NCI-H1048 (cell line): ENCODE results near the gene LRP1.

Experiments used
- DNase-seq: peaks from one replicate; lab custom pipeline; 2025; lab: John Stamatoyannopoulos, UW

Gene LRP1

DNA sequence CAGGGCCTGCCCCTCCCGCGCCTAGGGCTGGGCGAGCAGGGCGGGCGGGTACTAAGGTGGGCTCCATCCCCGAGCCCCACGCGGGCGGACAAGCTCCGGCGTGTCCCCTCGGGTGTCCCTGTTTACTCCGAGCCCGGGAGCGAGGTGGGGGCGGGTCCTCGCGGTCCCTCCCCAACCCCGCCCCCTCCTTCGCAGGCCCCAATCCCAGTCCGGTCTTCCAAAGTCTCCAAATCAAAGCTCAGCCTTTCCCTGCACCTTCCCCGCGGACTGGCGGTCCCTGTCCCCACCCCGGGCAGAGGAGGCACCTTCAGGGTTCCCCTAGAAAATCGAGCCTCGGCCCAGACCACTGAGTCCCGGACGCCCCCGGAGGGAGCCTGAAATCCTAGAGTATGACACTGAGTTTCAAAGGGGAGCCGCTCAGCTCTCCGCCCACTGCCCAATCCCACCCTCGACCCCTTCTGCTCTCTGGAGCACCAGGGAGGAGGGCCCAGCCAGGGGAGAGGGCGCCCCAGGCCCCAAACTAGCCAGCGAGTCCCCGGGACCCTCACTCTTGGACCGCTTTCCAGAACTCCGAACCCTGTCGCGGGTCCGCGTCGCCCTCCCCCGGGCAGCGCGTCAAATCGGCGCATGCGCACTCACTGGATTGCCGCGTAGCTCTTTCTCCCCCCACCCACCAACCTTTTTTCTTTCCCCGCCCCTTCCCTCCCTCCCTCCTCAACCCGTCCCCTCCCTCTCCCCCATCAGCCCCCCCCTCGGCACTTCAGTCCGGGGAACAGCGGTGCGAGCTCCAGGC lies at the start of gene LRP1:
TSS of gene LRP1 (plus strand) at position 758 of the 793 bp plus-strand sequence. CDS start 482 bp downstream, outside the sequence.
- no peak for DNase-seq

DNA sequence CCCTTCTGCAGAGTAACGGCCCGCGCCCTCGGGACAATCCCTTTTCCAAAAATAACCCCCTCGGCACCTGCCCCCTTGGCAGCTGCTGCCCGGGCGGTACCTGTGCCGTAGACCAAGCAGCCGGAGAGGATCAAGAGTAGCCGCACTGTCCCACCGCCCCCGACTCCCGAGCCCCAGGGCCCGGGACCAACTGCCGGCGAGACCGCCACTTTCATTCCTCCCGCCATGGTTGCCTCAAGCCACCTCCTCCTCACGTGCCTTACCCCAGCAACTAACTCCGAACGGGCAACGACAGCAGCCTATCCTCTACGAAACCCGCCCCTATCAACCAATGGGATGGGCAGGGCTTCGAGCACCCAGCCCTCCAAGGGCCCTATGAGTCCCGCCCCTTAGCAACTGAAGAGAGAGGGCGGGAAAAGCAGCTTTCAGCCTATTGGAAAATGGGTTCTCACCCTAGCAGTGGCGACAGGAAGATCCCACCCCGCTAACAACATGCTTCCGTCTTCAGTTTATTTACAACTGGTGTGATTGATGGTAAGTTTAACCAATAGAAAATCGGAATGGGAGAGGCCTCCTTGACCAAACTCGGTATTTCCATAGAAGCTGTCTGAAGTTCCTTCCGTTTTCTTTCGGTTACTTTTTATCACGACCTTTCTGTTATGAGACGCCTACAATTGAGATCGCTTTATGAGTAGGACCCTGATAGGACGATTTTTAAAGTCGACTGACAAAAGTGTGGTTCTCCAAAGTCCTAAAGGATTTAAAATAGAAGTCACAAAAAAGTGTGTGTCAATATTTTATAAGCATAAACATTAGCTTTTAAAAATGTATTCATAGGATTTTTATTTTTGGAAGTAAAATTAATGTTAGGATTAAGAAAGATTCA lies 49.5 kb upstream of the LRP1 start, which contains the start of gene NEMP1:
TSS of gene NEMP1 (minus strand) at position 273 of the 886 bp plus-strand sequence. CDS start at position 227, 46 bp downstream.
- peak; percentile 97 for DNase-seq

DNA sequence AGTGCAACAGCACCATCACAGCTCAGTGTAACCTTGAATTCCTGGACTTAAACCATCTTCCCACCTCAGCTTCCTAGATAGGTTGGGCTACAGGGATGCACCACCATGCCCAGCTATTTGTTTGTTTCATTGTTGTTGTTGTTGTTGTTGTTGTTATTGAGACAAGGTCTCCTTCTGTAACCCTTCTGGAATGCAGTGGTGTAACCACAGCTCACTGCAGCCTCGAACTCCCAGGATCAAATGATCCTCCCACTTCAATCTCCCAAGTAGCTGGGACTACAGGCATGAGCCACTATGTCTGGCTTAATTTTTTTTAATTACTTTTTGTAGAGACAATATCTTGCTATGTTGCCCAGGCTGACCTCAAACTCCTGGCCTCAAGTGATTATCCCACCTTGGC lies 48.5 kb upstream of the LRP1 start:
- no peak for DNase-seq

DNA sequence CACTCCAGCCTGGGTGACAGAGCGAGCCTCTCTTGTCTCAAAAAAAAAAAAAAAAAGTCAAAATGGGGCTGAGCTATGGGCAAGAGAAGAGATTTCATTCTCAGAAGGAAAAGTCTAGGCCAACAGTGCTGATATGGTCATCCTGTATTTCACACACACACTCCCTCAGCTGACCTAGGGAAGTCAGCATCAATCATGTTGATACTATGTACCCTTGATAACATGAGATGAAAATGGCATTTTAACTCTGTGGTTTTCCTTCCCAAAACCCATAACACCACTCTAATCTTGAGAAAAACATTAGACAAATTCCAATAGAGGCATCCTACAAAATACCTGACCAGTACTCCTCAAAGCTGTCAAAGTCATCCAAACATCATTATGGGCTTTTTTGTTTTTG lies 47.4 kb upstream of the LRP1 start:
- DNase-seq: no peak

DNA sequence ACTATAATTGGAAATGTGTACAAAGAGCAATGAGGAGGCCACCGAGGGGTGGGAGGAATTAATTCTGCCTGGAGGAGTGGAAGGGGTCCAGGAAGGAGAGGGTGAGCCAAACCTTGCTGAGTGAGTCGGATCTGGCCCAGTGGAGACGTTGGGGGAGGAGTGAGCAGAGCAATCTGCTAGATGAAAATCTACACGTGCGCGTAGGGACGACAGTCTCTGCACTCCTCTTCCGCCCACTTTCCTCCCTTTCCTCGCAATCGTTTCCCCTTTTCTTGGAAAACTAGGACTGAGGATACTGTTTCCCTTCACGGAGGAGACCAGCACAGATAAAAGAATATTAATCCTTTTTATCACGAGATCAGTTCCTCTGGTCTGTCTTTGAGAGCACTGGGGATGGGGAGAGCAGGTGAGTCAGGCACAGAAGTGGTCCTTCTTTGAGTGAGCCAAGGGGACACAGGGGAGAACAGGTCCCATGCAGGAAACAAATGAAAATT lies 42.2 kb upstream of the LRP1 start:
- DNase-seq: no peak

DNA sequence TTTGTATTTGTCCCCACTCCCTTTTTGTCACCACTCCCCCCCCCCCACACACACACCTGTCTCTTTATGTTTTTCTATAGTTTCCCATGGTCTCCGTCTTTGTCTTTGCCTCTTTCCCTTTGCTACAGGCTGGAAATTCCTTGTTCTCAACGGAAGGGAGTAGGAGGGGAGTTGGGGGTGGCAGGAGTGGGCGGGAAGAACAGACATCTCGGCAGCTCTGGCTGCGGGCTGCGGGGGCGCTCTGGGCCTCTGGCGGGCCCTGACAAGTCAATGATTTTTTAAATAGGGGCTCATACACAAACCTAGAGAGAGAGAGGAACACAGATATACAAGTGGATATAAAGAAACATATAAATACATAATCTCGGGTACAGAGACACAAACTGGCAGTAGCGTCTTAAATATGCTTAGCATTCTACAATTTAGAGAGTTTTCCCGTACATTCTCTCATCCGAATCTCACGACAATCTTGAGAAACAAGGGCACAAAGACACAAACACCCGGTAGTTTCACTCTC lies 41.7 kb upstream of the LRP1 start:
- no peak for DNase-seq

DNA sequence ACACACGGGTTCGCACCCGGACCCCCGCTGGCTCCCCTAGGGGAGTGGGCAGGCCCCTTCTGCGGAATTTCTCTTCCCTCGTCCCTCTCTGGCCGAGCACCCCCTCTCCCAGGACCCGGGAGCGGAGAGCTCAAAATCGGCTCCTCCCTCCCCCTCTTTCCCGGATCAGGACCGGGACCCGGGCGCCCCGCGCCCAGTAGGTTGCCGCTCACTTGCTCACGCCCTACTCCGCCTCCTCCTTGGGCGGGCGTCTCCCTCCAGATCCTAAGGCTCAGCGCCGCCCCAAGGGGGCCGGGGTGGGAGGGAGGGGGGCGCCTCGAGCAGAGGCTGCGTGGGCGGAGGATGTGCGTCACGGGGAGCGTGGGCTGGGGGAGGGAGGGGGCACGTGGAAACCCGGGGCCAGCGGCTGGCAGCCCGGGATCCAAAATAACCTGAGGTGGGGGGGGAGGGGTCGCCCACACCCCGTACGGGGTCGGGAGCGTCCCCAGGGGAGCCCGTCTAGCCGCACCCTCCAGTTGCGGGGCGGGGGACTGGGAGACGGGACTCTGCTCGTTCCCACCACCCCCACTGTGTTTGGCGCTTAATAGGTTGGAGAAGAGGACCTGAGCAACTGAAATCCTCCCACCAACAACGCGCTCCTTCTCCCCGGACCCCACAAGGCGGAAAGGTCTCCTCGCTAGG lies 41.1 kb upstream of the LRP1 start:
- DNase-seq: no peak

DNA sequence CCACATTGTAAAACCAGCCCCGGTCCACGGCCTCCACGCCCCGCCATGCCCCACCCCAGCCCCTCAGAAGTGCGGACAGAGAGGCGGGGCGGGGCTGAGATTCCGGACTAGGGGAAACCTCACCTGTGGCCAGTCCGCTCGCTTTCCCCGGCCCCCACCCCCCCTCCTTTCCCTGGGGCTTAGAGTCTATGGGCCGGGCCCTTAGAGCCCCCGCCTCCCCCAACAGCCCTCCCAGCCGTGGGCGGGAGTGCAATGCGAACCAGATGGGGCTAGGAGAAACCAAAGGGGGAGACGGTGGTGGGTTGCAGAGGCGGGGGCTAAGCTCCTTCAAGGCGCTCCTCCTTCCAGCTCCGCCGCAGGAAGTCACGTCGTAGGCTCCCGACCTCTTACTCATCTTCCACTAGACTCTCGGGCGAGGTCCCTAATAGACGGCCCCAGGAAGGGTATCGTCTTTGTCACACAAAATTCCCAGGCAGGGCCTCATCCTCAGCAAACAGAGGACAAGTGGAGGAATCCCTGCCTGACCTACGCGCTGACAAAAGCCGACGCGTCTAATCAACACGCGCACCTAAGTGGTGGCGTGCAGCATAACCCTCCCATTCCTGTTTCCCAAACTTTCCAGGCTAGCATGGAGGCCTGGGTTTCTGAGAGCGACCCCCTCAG lies 40.5 kb upstream of the LRP1 start:
- DNase-seq: peak; percentile 39

DNA sequence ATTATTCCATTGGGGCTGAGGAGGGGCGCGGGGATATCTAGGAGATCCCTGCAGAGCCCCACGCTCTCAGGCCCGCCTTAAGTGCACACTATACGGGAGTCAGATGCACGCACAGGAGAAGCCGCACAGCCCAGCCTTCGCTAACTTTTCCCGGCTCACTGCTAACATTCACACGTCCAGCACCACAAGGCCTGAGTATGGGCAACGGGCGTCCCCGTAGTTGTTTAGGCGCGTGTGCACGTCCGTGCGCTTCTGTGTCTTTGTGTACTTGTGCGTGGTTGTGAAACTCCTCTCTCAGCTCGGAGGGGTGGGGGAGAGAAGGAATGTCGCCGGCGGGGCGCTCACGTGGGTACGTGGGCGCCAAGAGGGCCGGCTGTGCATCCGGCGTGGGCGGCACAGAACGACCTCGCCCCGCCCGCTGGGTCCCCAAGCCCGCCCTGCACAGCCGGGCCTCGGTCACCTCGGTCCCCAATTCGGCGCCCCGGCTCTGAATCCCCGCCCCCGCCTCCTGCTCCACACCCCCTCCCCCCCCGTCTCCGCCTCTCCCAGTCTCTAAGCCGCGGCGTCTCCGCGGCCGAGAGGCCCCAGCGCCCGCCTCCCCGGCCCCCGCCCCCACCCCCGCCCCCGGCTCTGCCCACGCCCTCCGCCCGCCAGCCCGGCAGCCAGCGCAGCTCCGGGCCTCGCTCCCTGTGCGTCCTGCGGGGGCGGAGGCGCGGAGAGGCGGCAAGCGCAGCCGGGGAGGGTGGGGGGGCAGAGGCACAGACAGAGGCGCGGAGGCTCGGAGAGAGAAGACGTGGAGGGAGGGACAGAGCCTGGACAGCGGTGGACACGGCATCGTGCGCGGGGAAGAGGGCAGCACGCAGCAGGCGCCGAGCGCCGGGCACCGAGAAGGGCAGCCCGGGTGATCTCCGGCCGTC lies 39.7 kb upstream of the LRP1 start, which contains the start of gene NAB2:
TSS of gene NAB2 (plus strand) at position 761 of the 917 bp plus-strand sequence. CDS start 158 bp downstream, outside the sequence.
- DNase-seq: peak; percentile 80

DNA sequence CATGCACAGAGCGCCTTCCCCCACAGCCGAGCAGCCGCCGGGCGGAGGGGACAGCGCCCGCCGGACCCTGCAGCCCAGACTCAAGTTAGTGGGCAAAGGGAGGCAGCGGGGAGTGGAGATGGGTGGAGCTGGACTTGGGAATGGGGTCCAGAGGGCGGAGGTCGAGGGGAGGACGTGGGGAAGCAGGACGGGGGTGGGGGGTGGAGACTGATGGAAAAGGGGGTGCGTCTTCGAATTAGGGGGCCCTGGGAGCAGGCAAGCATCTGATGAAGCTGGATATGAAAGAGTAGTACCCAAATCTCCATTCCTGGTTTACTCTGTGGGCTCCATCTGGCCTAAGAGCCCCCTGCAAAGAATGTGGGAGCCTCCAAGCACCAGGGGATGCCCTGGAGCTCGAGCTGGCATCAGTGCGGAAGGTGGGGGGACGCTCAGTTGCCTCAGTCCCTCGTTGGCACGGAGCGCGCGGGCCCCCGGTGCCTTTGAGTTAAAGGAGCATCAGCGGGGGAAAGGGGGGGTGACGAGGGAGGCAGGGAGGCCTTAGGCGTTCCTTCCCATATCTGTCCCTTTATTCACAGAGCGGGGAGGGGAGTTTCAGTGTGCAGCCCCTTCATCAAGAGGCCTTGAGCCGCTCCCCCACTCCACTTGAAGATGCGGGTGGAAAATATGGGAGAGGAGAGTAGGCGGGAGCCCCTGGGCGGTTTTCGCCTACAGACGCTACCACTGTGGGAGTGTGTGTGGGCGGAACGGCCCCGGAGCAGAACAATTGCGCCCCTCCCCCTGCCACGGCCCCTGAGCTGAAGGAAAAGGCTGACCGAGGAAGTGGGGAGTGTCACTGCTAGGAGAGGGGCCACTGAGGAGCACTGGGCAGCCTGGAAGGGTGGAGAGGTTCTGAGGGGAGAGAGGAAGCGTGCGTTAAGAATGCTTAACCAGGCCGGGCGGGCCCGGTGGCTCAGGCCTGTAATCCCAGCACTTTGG lies 38.7 kb upstream of the LRP1 start:
- no peak for DNase-seq

DNA sequence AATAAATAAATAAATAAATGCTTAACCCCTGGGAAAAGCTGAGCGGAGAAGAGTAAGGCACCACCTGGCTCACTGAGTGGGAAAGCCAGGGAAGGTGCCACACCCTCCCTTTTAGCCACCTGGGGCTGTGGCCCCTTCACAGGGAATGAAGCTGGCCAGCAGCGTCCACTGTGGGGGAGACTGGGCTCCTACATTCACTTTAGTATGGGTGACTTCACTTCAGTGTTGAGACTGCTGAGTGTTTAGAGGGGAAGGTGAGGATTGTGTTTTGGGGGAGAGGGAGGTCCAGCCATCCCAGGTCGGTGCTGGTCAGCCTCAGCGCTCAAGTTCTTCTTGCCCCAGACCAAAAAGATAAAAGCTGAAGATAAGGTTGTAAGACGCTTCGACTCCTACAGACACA lies 37.8 kb upstream of the LRP1 start:
- DNase-seq: no peak

DNA sequence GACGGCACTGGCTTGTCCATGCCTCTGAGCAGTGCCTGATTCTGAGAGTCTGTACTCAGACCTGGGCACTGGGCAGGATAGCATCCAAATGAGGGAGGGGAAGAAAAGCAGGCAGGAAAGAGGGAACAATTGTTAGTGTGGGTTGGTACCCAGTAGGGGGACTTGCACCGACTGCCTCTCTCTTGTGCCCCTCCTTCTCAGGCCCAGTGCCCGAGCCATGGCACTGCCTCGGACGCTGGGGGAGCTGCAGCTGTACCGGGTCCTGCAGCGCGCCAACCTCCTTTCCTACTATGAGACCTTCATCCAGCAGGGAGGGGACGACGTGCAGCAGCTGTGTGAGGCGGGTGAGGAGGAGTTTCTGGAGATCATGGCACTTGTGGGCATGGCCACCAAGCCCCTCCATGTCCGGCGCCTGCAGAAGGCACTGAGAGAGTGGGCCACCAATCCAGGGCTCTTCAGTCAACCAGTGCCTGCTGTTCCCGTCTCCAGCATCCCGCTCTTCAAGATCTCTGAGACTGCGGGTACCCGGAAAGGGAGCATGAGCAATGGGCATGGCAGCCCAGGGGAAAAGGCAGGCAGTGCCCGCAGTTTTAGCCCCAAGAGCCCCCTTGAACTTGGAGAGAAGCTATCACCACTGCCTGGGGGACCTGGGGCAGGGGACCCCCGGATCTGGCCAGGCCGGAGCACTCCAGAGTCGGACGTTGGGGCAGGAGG lies 37.2 kb upstream of the LRP1 start:
- no peak for DNase-seq

DNA sequence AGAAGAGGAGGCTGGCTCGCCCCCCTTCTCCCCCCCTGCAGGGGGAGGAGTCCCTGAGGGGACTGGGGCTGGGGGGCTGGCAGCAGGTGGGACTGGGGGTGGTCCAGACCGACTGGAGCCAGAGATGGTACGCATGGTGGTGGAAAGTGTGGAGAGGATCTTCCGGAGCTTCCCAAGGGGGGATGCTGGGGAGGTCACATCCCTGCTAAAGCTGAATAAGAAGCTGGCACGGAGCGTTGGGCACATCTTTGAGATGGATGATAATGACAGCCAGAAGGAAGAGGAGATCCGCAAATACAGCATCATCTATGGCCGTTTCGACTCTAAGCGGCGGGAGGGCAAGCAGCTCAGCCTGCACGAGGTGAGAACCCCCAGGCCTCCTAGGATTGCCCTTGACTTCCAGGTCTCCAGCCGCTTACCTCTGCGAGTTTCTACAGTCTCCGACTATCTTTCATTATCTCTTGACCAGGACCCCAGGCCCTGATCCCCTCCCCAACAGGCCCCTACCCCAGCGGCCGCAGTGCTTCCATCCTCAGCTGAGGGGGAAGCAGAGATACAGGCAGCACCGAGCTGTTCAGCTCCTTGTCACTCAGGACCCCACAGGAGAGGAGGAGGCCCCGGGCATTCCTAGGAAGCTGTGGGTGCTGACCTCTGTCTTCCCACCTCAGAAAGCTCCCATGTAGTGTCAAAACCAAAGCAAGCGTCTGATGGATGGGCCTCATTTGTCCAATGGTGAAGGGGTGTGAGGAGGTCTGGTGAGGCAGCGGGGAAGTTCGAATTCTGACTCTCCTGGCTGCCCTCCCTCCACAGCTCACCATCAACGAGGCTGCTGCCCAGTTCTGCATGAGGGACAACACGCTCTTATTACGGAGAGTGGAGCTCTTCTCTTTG lies 36.4 kb upstream of the LRP1 start:
- DNase-seq: no peak

DNA sequence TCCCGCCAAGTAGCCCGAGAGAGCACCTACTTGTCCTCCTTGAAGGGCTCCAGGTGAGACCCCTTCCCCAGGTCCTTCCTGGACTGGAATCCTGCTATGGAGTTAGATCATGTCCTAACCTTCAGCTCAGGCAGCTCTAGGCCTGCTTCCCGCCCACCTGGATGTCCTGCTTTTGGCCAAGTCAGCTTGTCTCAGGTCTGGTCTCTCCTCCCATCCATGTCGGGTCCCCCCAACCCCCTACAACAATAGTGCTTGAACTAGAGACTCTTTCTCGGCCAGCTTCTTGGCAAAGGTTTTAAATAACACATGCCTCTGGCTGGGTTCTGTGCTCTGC lies 35.8 kb upstream of the LRP1 start:
- no peak for DNase-seq

DNA sequence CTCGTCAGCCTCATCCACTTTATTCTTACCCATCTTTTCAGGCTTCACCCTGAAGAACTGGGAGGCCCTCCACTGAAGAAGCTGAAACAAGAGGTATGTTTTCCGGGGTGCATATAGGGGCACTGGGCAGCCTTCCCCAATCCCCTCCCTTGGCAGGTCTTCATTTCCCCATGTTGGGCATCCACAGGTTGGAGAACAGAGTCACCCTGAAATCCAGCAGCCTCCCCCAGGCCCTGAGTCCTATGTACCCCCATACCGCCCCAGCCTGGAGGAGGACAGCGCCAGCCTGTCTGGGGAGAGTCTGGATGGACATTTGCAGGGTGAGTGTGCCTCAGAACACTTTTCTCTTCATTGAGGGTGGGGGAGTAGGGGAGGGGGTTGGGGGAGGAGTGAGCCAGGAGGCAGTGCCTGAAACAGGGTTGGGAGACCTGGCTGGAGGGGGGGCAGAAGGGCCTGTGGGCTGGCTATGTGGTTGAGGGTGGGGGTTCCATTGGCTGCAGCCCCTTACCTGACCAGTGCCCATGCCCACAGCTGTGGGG lies 35.3 kb upstream of the LRP1 start:
- DNase-seq: no peak

DNA sequence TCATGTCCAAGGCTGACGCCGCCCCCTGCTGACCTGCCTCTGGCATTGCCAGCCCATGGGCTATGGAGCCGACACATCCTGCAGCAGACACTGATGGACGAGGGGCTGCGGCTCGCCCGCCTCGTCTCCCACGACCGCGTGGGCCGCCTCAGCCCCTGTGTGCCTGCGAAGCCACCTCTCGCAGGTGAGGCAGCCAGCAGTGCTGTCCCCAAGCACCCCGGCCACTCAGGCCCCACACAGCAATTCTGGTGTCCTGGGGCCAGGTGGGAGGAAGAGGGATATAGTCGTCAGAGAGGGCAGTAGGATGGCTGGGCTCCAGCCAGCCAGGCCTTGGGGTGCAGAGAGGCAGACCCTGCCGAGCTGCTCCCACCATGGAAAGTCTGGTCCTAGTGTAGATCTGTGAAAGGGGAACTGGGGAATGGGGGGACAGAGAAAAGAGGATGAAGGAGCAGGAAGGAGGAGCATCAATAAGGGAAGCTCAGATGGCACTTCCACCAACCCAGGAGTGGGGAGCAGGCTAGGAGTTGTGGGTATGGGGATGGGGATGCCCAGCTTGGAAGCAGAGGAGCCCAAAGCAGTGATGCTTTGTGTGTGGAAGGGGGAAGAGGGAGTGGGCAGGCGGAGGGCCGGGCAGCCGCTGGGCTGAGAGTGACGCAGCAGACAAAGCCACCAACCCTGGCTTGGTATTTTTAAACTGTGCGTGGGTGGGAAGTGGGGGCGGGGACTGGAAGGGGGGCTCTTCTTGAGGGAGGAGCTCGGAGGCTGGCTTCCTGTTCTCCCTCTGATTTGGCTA lies 34.7 kb upstream of the LRP1 start:
- DNase-seq: no peak
